ENCODE results near the gene ERAS. TPM values are rescaled to one million over a fixed set of nuclear protein-coding genes. Genes with fewer than 3 reads are reported as not detected.

The ERAS gene
- total and polyA plus RNA-seq, 2 donors (not counting 3 experiments of a cell fraction or from before 2014, with no cell fraction given) = 0.14 TPM; not detected in 1

DNA sequence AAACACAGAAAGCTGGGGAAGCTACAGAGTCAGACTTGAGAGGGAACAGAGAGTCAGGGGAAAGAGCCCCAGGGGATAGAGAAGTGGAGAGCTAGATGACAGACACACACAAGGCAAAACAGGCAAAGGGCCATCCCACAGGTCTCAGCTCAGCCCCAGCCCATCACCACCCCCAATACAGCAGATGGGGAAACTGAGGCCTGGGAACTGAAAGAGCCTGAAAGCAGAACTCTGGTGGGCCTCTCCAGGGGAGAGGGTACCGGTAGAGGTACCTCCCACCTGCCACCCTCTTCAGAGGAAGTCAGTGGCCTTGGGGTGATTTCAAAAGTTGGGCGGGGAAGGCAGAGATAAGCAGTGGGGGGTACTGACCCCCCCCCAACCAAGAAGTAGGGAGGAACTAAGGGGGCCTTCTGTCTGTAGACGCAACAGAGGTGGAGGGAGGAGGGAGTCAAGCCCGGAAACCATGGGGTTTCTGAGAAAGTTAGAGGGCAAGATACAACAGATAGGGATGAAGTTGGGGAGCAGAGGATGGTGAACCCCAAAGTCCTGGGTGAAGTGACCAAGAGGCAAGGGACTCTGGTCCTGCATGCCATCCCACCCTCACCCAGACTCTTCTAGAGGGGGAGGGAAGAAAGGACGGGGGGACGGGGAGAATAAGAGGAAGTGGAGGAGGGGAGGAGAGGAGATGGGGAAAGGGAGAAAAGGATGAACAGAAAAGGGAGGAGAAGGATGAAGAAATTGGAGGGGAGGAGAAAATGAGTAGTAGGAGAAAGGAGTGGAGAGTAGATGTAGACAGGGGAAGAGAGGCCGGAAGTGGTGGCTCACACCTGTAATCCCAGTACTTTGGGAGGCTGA is 36.7 kb upstream of the ERAS start:
- Histone ChIP-seq H3K9me1 (replicated peaks; ENCODE audit: control insufficient read depth, extremely low read depth, insufficient read depth, low read length) (no peaks in the 10 kb centered on the region), H3K4me2 (ENCODE audit: insufficient read depth, low read length) (no peak overlapping the region), H3K9ac (replicated peaks; ENCODE audit: extremely low read depth, insufficient read depth, low read length) (no peak overlapping the region), H3K27me3 (ENCODE audit: control insufficient read depth in 2 of 2, insufficient read depth in 2 of 2, low read length in 2 of 2) (no peaks in the 10 kb centered on the region), H3K4me3 (replicated peaks in 1 of 3; ENCODE audit: insufficient read depth in 1 of 3, low read depth in 1 of 3, low read length in 3 of 3) (no peak overlapping the region), H2AFZ (ENCODE audit: low read depth, low read length) (no peak overlapping the region), H3K4me1 (ENCODE audit: control insufficient read depth, extremely low read depth, insufficient read depth, low read length) (no peaks in the 10 kb centered on the region), H3K27ac (ENCODE audit: insufficient read depth, low read depth, low read length) (no peak overlapping the region), H3K36me3 (ENCODE audit: control insufficient read depth in 2 of 2, extremely low read depth in 1 of 2, insufficient read depth in 2 of 2, low read length in 2 of 2) (no peaks in the 10 kb centered on the region), H4K20me1 (replicated peaks; ENCODE audit: control insufficient read depth, extremely low read depth, insufficient read depth, low read length) (no peaks in the 10 kb centered on the region), H3K9me3 (replicated peaks; ENCODE audit: control insufficient read depth, insufficient read depth, low read length) (no peaks in the 10 kb centered on the region), H3K79me2 (ENCODE audit: control insufficient read depth, insufficient read depth, low read length) (no peaks in the 10 kb centered on the region)
- POLR2A ChIA-PET = no interaction called here
- DNase-seq (ENCODE audit: low read depth, low spot score) = no peak
- TF ChIP-seq JUN (IDR thresholded peaks at IDR 0.05; ENCODE audit: borderline replicate concordance, insufficient read depth, insufficient read length, low read depth) (no peak), POLR2AphosphoS5 (IDR thresholded peaks at IDR 0.05; ENCODE audit: insufficient read depth, low read depth, low read length) (no peak), MYC (IDR thresholded peaks at IDR 0.05; ENCODE audit: low read depth, low read length) (no peak), POLR2A (IDR thresholded peaks at IDR 0.05; ENCODE audit: low read depth, low read length) (no peak), GATA2 (IDR thresholded peaks at IDR 0.05; ENCODE audit: insufficient read depth, insufficient read length, low read depth, low read length) (no peak), EZH2 (IDR thresholded peaks at IDR 0.05; ENCODE audit: borderline replicate concordance, low read depth, low read length, severe bottlenecking) (no peak)
- TF ChIP-seq, protein P1, sequence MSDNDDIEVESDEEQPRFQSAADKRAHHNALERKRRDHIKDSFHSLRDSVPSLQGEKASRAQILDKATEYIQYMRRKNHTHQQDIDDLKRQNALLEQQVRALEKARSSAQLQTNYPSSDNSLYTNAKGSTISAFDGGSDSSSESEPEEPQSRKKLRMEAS (IDR thresholded peaks at IDR 0.05; ENCODE audit: insufficient read depth, insufficient read length) = no peak
- FAIRE-seq = no peak
- CTCF ChIA-PET = no interaction called here
- intact Hi-C loops (cut with micrococcal nuclease) = no loop called here
- BruUV-seq (replicated peaks) = no TSS peak
- dilution Hi-C loops (cut with MboI; ENCODE audit: extremely low pct_ligation_motif_present, low sequenced_read_pairs) = no loop called here

DNA sequence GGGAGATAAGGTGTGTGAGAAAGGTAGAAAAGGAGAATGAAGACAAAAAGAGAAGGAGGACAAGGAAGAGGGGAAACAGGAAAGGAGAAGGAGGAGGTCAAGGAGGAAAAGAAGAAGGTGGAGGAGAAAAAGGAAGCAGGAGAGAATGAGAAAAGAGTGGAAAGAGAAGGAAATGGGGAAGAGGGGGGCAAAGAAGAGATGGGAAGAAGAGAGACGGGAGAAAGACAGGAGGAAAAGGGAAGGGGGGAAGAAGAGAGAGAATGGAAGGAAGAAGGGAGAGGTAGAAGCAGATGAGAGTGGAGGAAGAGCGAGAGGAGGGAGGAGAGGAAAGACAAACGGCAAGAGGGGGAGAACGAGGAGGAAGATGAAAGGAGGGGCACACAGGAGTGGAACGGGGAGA is 35.8 kb upstream of the ERAS start:
- Histone ChIP-seq H4K20me1 (replicated peaks; ENCODE audit: control insufficient read depth, extremely low read depth, insufficient read depth, low read length) (no peaks in the 10 kb centered on the region), H3K27ac (ENCODE audit: insufficient read depth, low read depth, low read length) (no peak overlapping the region), H3K79me2 (ENCODE audit: control insufficient read depth, insufficient read depth, low read length) (no peaks in the 10 kb centered on the region), H2AFZ (ENCODE audit: low read depth, low read length) (no peak overlapping the region), H3K4me3 (replicated peaks in 1 of 3; ENCODE audit: insufficient read depth in 1 of 3, low read depth in 1 of 3, low read length in 3 of 3) (no peak overlapping the region), H3K4me2 (ENCODE audit: insufficient read depth, low read length) (no peak overlapping the region), H3K36me3 (ENCODE audit: control insufficient read depth in 2 of 2, extremely low read depth in 1 of 2, insufficient read depth in 2 of 2, low read length in 2 of 2) (no peaks in the 10 kb centered on the region), H3K9me1 (replicated peaks; ENCODE audit: control insufficient read depth, extremely low read depth, insufficient read depth, low read length) (no peaks in the 10 kb centered on the region), H3K4me1 (ENCODE audit: control insufficient read depth, extremely low read depth, insufficient read depth, low read length) (no peaks in the 10 kb centered on the region), H3K9ac (replicated peaks; ENCODE audit: extremely low read depth, insufficient read depth, low read length) (no peak overlapping the region), H3K27me3 (ENCODE audit: control insufficient read depth in 2 of 2, insufficient read depth in 2 of 2, low read length in 2 of 2) (no peaks in the 10 kb centered on the region), H3K9me3 (replicated peaks; ENCODE audit: control insufficient read depth, insufficient read depth, low read length) (no peaks in the 10 kb centered on the region)
- DNase-seq (ENCODE audit: low read depth, low spot score) (no peak), FAIRE-seq (no peak)
- intact Hi-C loops (cut with micrococcal nuclease) (no loop called here), dilution Hi-C loops (cut with MboI; ENCODE audit: extremely low pct_ligation_motif_present, low sequenced_read_pairs) (no loop called here)
- BruUV-seq (replicated peaks) = no TSS peak
- ChIA-PET CTCF (no interaction called here), POLR2A (no interaction called here)
- TF ChIP-seq FOS (IDR thresholded peaks at IDR 0.05; ENCODE audit: borderline replicate concordance, insufficient read depth, low read length) (no peak), POLR2A (IDR thresholded peaks at IDR 0.05; ENCODE audit: low read depth, low read length) (no peak), POLR2AphosphoS5 (IDR thresholded peaks at IDR 0.05; ENCODE audit: insufficient read depth, low read depth, low read length) (no peak), JUN (IDR thresholded peaks at IDR 0.05; ENCODE audit: borderline replicate concordance, insufficient read depth, insufficient read length, low read depth) (no peak), MYC (IDR thresholded peaks at IDR 0.05; ENCODE audit: low read depth, low read length) (no peak), GATA2 (IDR thresholded peaks at IDR 0.05; ENCODE audit: insufficient read depth, insufficient read length, low read depth, low read length) (no peak), EZH2 (IDR thresholded peaks at IDR 0.05; ENCODE audit: borderline replicate concordance, low read depth, low read length, severe bottlenecking) (no peak)
- TF ChIP-seq, protein P1 (IDR thresholded peaks at IDR 0.05; ENCODE audit: insufficient read depth, insufficient read length) = no peak
- TF ChIP-seq, protein P2, sequence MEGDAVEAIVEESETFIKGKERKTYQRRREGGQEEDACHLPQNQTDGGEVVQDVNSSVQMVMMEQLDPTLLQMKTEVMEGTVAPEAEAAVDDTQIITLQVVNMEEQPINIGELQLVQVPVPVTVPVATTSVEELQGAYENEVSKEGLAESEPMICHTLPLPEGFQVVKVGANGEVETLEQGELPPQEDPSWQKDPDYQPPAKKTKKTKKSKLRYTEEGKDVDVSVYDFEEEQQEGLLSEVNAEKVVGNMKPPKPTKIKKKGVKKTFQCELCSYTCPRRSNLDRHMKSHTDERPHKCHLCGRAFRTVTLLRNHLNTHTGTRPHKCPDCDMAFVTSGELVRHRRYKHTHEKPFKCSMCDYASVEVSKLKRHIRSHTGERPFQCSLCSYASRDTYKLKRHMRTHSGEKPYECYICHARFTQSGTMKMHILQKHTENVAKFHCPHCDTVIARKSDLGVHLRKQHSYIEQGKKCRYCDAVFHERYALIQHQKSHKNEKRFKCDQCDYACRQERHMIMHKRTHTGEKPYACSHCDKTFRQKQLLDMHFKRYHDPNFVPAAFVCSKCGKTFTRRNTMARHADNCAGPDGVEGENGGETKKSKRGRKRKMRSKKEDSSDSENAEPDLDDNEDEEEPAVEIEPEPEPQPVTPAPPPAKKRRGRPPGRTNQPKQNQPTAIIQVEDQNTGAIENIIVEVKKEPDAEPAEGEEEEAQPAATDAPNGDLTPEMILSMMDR (IDR thresholded peaks at IDR 0.05; ENCODE audit: extremely low read depth in 1 of 2, insufficient read depth in 1 of 2, low read depth in 1 of 2, low read length in 2 of 2) = no peak

Data from endothelial cell of umbilical vein (primary cell).